HG03457 (cell line): ENCODE measurements around the gene GALNTL6.
"Not testable (repeated sequence)": the region's sequence is repeated elsewhere in the genome, so short reads cannot be mapped to it uniquely, and the experiment has no call there.

Source experiments
- ATAC-seq: cut with Tn5 transposase; IDR thresholded peaks from one replicate; pipeline ENCODE4 v1.9.1; 2021; ENCODE audit warnings: moderate number of reproducible peaks; ENCODE audit not compliant: unreplicated experiment

GALNTL6 gene

GRCh38 chr4:172362569-172362968 is 549.4 kb downstream of the GALNTL6 start:
- no peak for ATAC-seq

- no peak for ATAC-seq
These were observed 556.3 kb downstream of the GALNTL6 start for GRCh38 chr4:172369471-172369959.

GRCh38 chr4:172377486-172378140 is 564.4 kb downstream of the GALNTL6 start:
- no peak for ATAC-seq

- ATAC-seq = no peak
These were observed 566.6 kb downstream of the GALNTL6 start for GRCh38 chr4:172379834-172380233.

- ATAC-seq = no peak
These were observed 577.1 kb downstream of the GALNTL6 start for GRCh38 chr4:172390331-172390730.

- ATAC-seq = no peak
These were observed 579.5 kb downstream of the GALNTL6 start for GRCh38 chr4:172392741-172393140.

GRCh38 chr4:172393220-172393619 is 580.0 kb downstream of the GALNTL6 start:
- ATAC-seq = no peak

GRCh38 chr4:172404676-172405075 is 591.5 kb downstream of the GALNTL6 start:
- ATAC-seq = no peak

GRCh38 chr4:172410363-172410762 is 597.2 kb downstream of the GALNTL6 start:
- ATAC-seq = no peak

GRCh38 chr4:172411149-172411548 is 597.9 kb downstream of the GALNTL6 start:
- no peak for ATAC-seq

GRCh38 chr4:172412851-172413580 is 599.8 kb downstream of the GALNTL6 start:
- no peak for ATAC-seq

- ATAC-seq = not testable (repeated sequence)
These were observed 615.8 kb downstream of the GALNTL6 start for GRCh38 chr4:172428979-172429378.

GRCh38 chr4:172480471-172480870 is 667.3 kb downstream of the GALNTL6 start:
- ATAC-seq = no peak

GRCh38 chr4:172481802-172482508 is 668.8 kb downstream of the GALNTL6 start:
- ATAC-seq = no peak

- ATAC-seq = no peak
These were observed 671.8 kb downstream of the GALNTL6 start for GRCh38 chr4:172485007-172485406.

- no peak for ATAC-seq
These were observed 673.3 kb downstream of the GALNTL6 start for GRCh38 chr4:172486531-172486930.

GRCh38 chr4:172489861-172490260 is 676.7 kb downstream of the GALNTL6 start:
- ATAC-seq = no peak

GRCh38 chr4:172495769-172496168 is 682.6 kb downstream of the GALNTL6 start:
- ATAC-seq = no peak

- ATAC-seq = no peak
These were observed 684.1 kb downstream of the GALNTL6 start for GRCh38 chr4:172497321-172497720.

GRCh38 chr4:172514011-172514410 is 700.8 kb downstream of the GALNTL6 start:
- no peak for ATAC-seq

GRCh38 chr4:172514801-172515200 is 701.6 kb downstream of the GALNTL6 start:
- ATAC-seq = no peak
